ENCODE data around the gene PRKN.

PRKN gene

DNA sequence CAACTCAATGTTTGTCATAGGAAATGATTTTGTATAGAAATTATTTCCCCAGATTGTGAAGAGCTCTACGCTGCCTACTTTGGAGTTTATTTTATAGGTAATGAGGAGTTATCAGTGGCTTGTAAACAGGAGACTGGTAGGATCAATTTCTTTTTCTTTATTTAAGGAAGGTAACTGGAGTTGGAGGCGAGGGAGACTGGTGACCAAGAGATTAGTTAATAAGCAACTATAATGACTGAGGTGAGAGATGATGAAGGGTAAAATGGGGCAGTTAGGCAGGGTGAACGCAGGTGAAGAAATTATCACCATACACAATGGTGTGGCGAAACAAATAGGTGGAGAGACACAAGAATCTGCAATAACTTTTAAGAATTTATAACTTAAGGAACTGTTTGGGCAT lies 100.2 kb downstream of the PRKN start:
- Histone ChIP-seq H2BK12ac (ENCODE audit: low read length in 2 of 2) (no peak overlapping the region), H2BK5ac (ENCODE audit: low read depth, low read length, poor library complexity, severe bottlenecking) (no peak overlapping the region), H4K8ac (ENCODE audit: low read length) (no peak overlapping the region), H2BK120ac (ENCODE audit: low read depth, low read length) (no peak overlapping the region), H4K91ac (ENCODE audit: low read length) (no peak overlapping the region), H3K14ac (ENCODE audit: low read length in 2 of 2) (no peak overlapping the region), H3K27me3 (ENCODE audit: control insufficient read depth in 1 of 2, insufficient read depth in 1 of 2, low read length in 2 of 2) (no peaks in the 10 kb centered on the region), H2AK5ac (ENCODE audit: low read length, severe bottlenecking) (no peak overlapping the region), H2BK15ac (ENCODE audit: low read depth, poor library complexity, severe bottlenecking) (no peak overlapping the region), H3K18ac (ENCODE audit: low read depth in 1 of 2, low read length in 2 of 2) (no peak overlapping the region), H3K4ac (ENCODE audit: low read depth in 1 of 2, low read length in 2 of 2) (no peak overlapping the region), H3K4me3 (ENCODE audit: insufficient read depth in 1 of 2, low read depth in 1 of 2, low read length in 2 of 2) (no peak overlapping the region), H3K36me3 (ENCODE audit: control insufficient read depth in 1 of 2, insufficient read depth in 2 of 2, low read depth in 1 of 2, low read length in 2 of 2) (no peaks in the 10 kb centered on the region), H3K9me3 (ENCODE audit: control insufficient read depth, low read length) (peaks cover 13% of the 10 kb centered on the region), H2AFZ (ENCODE audit: low read depth, low read length) (no peak overlapping the region), H3K27ac (ENCODE audit: low read length, poor library complexity, severe bottlenecking) (no peak overlapping the region), H3K4me2 (ENCODE audit: low read length, poor library complexity, severe bottlenecking) (no peak overlapping the region), H3K23ac (ENCODE audit: low read length in 2 of 2) (no peak overlapping the region), H3K4me1 (ENCODE audit: control insufficient read depth, insufficient read depth, low read depth, low read length) (no peaks in the 10 kb centered on the region), H3K9ac (ENCODE audit: low read length) (no peak overlapping the region), H3K79me1 (replicated peaks; ENCODE audit: low read length, poor library complexity, severe bottlenecking) (no peaks in the 10 kb centered on the region)
- DNase-seq: no peak
- WGBS: 46% methylated on average over 2 of the region's 4 CpGs

DNA sequence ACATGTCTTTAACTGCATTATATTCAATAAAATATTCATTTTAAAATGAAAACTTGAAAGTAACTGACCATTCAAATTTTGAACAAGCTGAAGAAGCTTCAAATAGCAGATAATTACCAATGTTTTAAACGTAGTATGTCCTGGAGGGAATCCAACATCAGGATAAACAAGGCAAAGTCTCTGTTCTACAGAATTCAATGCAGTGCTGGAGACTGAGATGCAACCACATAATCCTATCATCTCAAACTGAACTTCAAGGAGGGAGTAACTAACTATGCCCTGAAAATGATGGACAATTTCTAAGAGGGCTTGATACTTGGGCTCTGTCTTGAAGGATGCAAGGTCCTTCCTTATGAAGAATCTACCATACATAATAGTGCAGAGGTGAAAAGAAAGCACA lies 100.7 kb downstream of the PRKN start:
- H4K91ac ChIP-seq (ENCODE audit: low read length): no peak overlapping the region
- 67% methylated on average over 1 of the region's 1 CpG for WGBS
- no peak overlapping the region for H4K8ac ChIP-seq (ENCODE audit: low read length)
- H3K79me1 ChIP-seq (replicated peaks; ENCODE audit: low read length, poor library complexity, severe bottlenecking): no peaks in the 10 kb centered on the region
- H3K4me3 ChIP-seq (ENCODE audit: insufficient read depth in 1 of 2, low read depth in 1 of 2, low read length in 2 of 2): no peak overlapping the region
- H2BK5ac ChIP-seq (ENCODE audit: low read depth, low read length, poor library complexity, severe bottlenecking): no peak overlapping the region
- H3K27ac ChIP-seq (ENCODE audit: low read length, poor library complexity, severe bottlenecking): no peak overlapping the region
- H2BK12ac ChIP-seq (ENCODE audit: low read length in 2 of 2): no peak overlapping the region
- H3K4me1 ChIP-seq (ENCODE audit: control insufficient read depth, insufficient read depth, low read depth, low read length): peaks cover under 1% of the 10 kb centered on the region
- no peak overlapping the region for H3K18ac ChIP-seq (ENCODE audit: low read depth in 1 of 2, low read length in 2 of 2)
- H2BK120ac ChIP-seq (ENCODE audit: low read depth, low read length): no peak overlapping the region
- peaks cover 13% of the 10 kb centered on the region for H3K9me3 ChIP-seq (ENCODE audit: control insufficient read depth, low read length)
- no peak for DNase-seq
- no peaks in the 10 kb centered on the region for H3K36me3 ChIP-seq (ENCODE audit: control insufficient read depth in 1 of 2, insufficient read depth in 2 of 2, low read depth in 1 of 2, low read length in 2 of 2)
- no peaks in the 10 kb centered on the region for H3K27me3 ChIP-seq (ENCODE audit: control insufficient read depth in 1 of 2, insufficient read depth in 1 of 2, low read length in 2 of 2)
- H3K14ac ChIP-seq (ENCODE audit: low read length in 2 of 2): no peak overlapping the region
- no peak overlapping the region for H2AK5ac ChIP-seq (ENCODE audit: low read length, severe bottlenecking)
- no peak overlapping the region for H3K23ac ChIP-seq (ENCODE audit: low read length in 2 of 2)
- H3K4me2 ChIP-seq (ENCODE audit: low read length, poor library complexity, severe bottlenecking): no peak overlapping the region
- H2AFZ ChIP-seq (ENCODE audit: low read depth, low read length): no peak overlapping the region
- H2BK15ac ChIP-seq (ENCODE audit: low read depth, poor library complexity, severe bottlenecking): no peak overlapping the region
- H3K4ac ChIP-seq (ENCODE audit: low read depth in 1 of 2, low read length in 2 of 2): no peak overlapping the region
- no peak overlapping the region for H3K9ac ChIP-seq (ENCODE audit: low read length)

DNA sequence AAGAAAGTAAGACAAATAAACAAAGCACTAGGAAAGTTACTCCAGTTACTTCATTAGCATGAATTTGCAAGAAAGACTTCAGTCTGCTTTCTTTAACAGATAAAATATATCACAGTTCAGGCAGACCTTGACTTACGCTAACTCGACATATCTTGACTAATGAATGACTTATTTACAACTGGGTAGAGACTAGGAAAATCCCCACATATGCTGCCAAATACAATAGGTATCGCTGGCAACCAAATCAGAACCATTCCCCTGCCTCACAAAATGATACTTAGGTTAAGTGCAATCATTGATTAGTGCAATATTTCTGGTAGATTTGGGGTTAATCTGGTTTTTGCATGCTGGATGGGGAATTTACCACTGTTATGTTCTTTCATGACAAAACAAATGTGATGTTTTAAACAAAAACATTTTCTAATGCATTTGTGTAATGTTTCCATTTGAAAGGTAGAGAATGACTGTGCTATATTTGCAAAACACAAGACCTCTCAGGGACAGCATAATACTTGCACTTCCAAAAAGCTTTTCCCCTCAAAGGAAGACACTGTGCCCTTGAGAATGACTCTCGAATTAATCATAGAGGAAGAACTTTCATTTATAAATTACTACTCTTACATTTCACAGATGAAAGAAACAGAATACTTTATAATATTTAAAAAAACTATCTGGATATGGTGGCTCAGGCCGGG lies 101.6 kb downstream of the PRKN start:
- no peak overlapping the region for H4K8ac ChIP-seq (ENCODE audit: low read length)
- H3K4me2 ChIP-seq (ENCODE audit: low read length, poor library complexity, severe bottlenecking): no peak overlapping the region
- no peak overlapping the region for H3K9ac ChIP-seq (ENCODE audit: low read length)
- H3K18ac ChIP-seq (ENCODE audit: low read depth in 1 of 2, low read length in 2 of 2): no peak overlapping the region
- 96% methylated on average over 3 of the region's 5 CpGs for WGBS
- H2AK5ac ChIP-seq (ENCODE audit: low read length, severe bottlenecking): no peak overlapping the region
- H2BK5ac ChIP-seq (ENCODE audit: low read depth, low read length, poor library complexity, severe bottlenecking): no peak overlapping the region
- H3K27me3 ChIP-seq (ENCODE audit: control insufficient read depth in 1 of 2, insufficient read depth in 1 of 2, low read length in 2 of 2): no peaks in the 10 kb centered on the region
- no peaks in the 10 kb centered on the region for H3K36me3 ChIP-seq (ENCODE audit: control insufficient read depth in 1 of 2, insufficient read depth in 2 of 2, low read depth in 1 of 2, low read length in 2 of 2)
- H3K9me3 ChIP-seq (ENCODE audit: control insufficient read depth, low read length): peaks cover 5% of the 10 kb centered on the region
- H3K4me1 ChIP-seq (ENCODE audit: control insufficient read depth, insufficient read depth, low read depth, low read length): peaks cover 2% of the 10 kb centered on the region
- H3K79me1 ChIP-seq (replicated peaks; ENCODE audit: low read length, poor library complexity, severe bottlenecking): no peaks in the 10 kb centered on the region
- H2BK120ac ChIP-seq (ENCODE audit: low read depth, low read length): no peak overlapping the region
- H4K91ac ChIP-seq (ENCODE audit: low read length): no peak overlapping the region
- H3K14ac ChIP-seq (ENCODE audit: low read length in 2 of 2): no peak overlapping the region
- H3K23ac ChIP-seq (ENCODE audit: low read length in 2 of 2): no peak overlapping the region
- H2BK12ac ChIP-seq (ENCODE audit: low read length in 2 of 2): no peak overlapping the region
- H3K4me3 ChIP-seq (ENCODE audit: insufficient read depth in 1 of 2, low read depth in 1 of 2, low read length in 2 of 2): no peak overlapping the region
- H3K27ac ChIP-seq (ENCODE audit: low read length, poor library complexity, severe bottlenecking): no peak overlapping the region
- no peak overlapping the region for H2AFZ ChIP-seq (ENCODE audit: low read depth, low read length)
- H2BK15ac ChIP-seq (ENCODE audit: low read depth, poor library complexity, severe bottlenecking): no peak overlapping the region
- no peak overlapping the region for H3K4ac ChIP-seq (ENCODE audit: low read depth in 1 of 2, low read length in 2 of 2)
- DNase-seq: no peak

DNA sequence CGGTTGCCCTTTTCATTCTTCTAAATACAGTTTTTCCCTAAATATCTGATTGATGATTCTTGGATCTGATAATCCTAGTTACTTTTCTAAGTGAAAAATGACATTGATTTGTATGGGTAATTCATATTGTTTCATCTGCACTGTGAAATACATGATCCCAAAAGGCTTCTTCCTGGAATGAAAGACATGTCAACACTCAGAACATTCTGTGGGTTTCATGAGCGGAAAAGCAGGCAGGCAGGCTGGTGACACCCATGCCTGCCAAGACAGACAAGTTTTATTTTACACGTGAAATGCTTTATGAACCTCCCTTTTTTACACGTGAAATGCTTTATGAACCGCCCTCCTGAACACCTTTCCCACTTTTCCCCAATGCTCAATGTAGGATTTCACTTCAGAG lies 105.0 kb downstream of the PRKN start:
- Histone ChIP-seq H3K9ac (ENCODE audit: low read length) (no peak overlapping the region), H2BK15ac (ENCODE audit: low read depth, poor library complexity, severe bottlenecking) (no peak overlapping the region), H3K27ac (ENCODE audit: low read length, poor library complexity, severe bottlenecking) (no peak overlapping the region), H3K18ac (ENCODE audit: low read depth in 1 of 2, low read length in 2 of 2) (no peak overlapping the region), H4K8ac (ENCODE audit: low read length) (no peak overlapping the region), H3K23ac (ENCODE audit: low read length in 2 of 2) (no peak overlapping the region), H2BK12ac (ENCODE audit: low read length in 2 of 2) (no peak overlapping the region), H2AFZ (ENCODE audit: low read depth, low read length) (no peak overlapping the region), H3K4ac (ENCODE audit: low read depth in 1 of 2, low read length in 2 of 2) (no peak overlapping the region), H2BK5ac (ENCODE audit: low read depth, low read length, poor library complexity, severe bottlenecking) (no peak overlapping the region), H4K91ac (ENCODE audit: low read length) (no peak overlapping the region), H3K4me3 (ENCODE audit: insufficient read depth in 1 of 2, low read depth in 1 of 2, low read length in 2 of 2) (no peak overlapping the region), H3K4me1 (ENCODE audit: control insufficient read depth, insufficient read depth, low read depth, low read length) (peaks cover 2% of the 10 kb centered on the region), H3K27me3 (ENCODE audit: control insufficient read depth in 1 of 2, insufficient read depth in 1 of 2, low read length in 2 of 2) (no peaks in the 10 kb centered on the region), H3K36me3 (ENCODE audit: control insufficient read depth in 1 of 2, insufficient read depth in 2 of 2, low read depth in 1 of 2, low read length in 2 of 2) (no peaks in the 10 kb centered on the region), H3K79me1 (replicated peaks; ENCODE audit: low read length, poor library complexity, severe bottlenecking) (no peaks in the 10 kb centered on the region), H3K9me3 (ENCODE audit: control insufficient read depth, low read length) (no peaks in the 10 kb centered on the region), H3K4me2 (ENCODE audit: low read length, poor library complexity, severe bottlenecking) (no peak overlapping the region), H3K14ac (ENCODE audit: low read length in 2 of 2) (no peak overlapping the region), H2BK120ac (ENCODE audit: low read depth, low read length) (no peak overlapping the region), H2AK5ac (ENCODE audit: low read length, severe bottlenecking) (no peak overlapping the region)
- no peak for DNase-seq
- WGBS: 70% methylated on average over 4 of the region's 5 CpGs
